ENCODE results near the gene BRWD1.

GRCh38 chr21:39175154-39175553 lies 138.3 kb downstream of the BRWD1 start:
- TF ChIP-seq EP300 (IDR thresholded peaks at IDR 0.05) (no peak), JUNB (IDR thresholded peaks at IDR 0.05) (no peak), MAZ (IDR thresholded peaks at IDR 0.05; ENCODE audit: borderline replicate concordance, low read depth, low read length) (no peak), CTCF (IDR thresholded peaks at IDR 0.05) (peak; percentile 42), PHF8 (IDR thresholded peaks at IDR 0.05; ENCODE audit: borderline replicate concordance, low read depth) (no peak)

Data from A549 (cell line).